WTC11 (cell line): ENCODE data around the gene FHL5. TPM values are rescaled to one million over a fixed set of nuclear protein-coding genes. Genes with fewer than 3 reads are reported as not detected.

Experiments used
- ATAC-seq: fragments of 200-7000 bp; cut with Tn5 transposase; 2 replicates; pipeline ENCODE4 v1.10.0; 2021; ENCODE audit warnings: mild to moderate bottlenecking, moderate library complexity
- Bru-seq: library from RNA; stranded (reverse); fragments of 400-500 nt; gene quantifications from one replicate; lab custom pipeline; 2021; lab: Mats Ljungman, UMichigan
- CTCF ChIA-PET: fragments of 300-600 bp; sonication (Branson Sonifier 250); formaldehyde crosslinking; loops from one replicate; lab custom pipeline; 2021; ENCODE audit warnings: antibody characterized with exemption; lab: Charles Lee
- POLR2A ChIA-PET: fragments of 350-600 bp; sonication (Branson Sonifier 250); formaldehyde crosslinking; loops from one replicate; lab custom pipeline; 2021; ENCODE audit warnings: antibody characterized with exemption; lab: Charles Lee
- DNase-seq: peaks from one replicate; pipeline ENCODE4 v3.0.0; 2021; ENCODE audit warnings: low spot score
- H3K27ac Mint-ChIP-seq: 2 replicates; pipeline ENCODE4 v1.8.0; 2021; ENCODE audit warnings: mixed read lengths
- H3K27me3 Mint-ChIP-seq: 2 replicates; pipeline ENCODE4 v1.8.0; 2021; ENCODE audit warnings: low read depth, mild to moderate bottlenecking, moderate library complexity, mixed read lengths
- H3K36me3 Mint-ChIP-seq: 2 replicates; pipeline ENCODE4 v1.8.0; 2021; ENCODE audit warnings: mixed read lengths
- H3K4me1 Mint-ChIP-seq: 2 replicates; pipeline ENCODE4 v1.8.0; 2022; ENCODE audit warnings: mixed read lengths
- H3K4me3 Mint-ChIP-seq: 2 replicates; pipeline ENCODE4 v1.8.0; 2021; ENCODE audit warnings: mild to moderate bottlenecking, moderate library complexity, mixed read lengths
- H3K9me3 Mint-ChIP-seq: 2 replicates; pipeline ENCODE4 v1.8.0; 2021; ENCODE audit warnings: mixed read lengths
- ATF6 ChIP-seq: sonication (generic); formaldehyde crosslinking; IDR thresholded peaks from 2 replicates; pipeline ENCODE4 v1.8.1; 2023; ENCODE audit warnings: mild to moderate bottlenecking, missing genetic modification reagents
- CTCF ChIP-seq: fragments of 200-600 bp; IDR thresholded peaks from 2 replicates; pipeline ENCODE4 v1.8.0; 2022; ENCODE audit warnings: antibody characterized with exemption
- EMX1 ChIP-seq: fragments of 250-450 bp; sonication (Bioruptor Pico); IDR thresholded peaks from 2 replicates; pipeline ENCODE4 v1.8.0; 2021; ENCODE audit warnings: mild to moderate bottlenecking
- FOXP1 ChIP-seq: sonication (generic); formaldehyde crosslinking; IDR thresholded peaks from 2 replicates; pipeline ENCODE4 v1.8.0; 2022; ENCODE audit warnings: missing genetic modification reagents, mild to moderate bottlenecking, moderate library complexity, borderline replicate concordance
- GABPB1 ChIP-seq: sonication (generic); formaldehyde crosslinking; IDR thresholded peaks from 2 replicates; pipeline ENCODE4 v1.8.1; 2023; ENCODE audit warnings: mild to moderate bottlenecking, missing genetic modification reagents
- HMGA2 ChIP-seq: fragments of 250-450 bp; sonication (Bioruptor Pico); IDR thresholded peaks from 2 replicates; pipeline ENCODE4 v1.4.0; 2021; ENCODE audit warnings: mild to moderate bottlenecking, moderate library complexity
- NR3C1 ChIP-seq: sonication (generic); formaldehyde crosslinking; conservative IDR thresholded peaks from 2 replicates; pipeline ENCODE4 v1.8.1; 2023; ENCODE audit warnings: low read depth, mild to moderate bottlenecking, missing genetic modification reagents
- PREB ChIP-seq: sonication (generic); formaldehyde crosslinking; IDR thresholded peaks from 2 replicates; pipeline ENCODE4 v1.8.1; 2022; ENCODE audit warnings: mild to moderate bottlenecking, missing genetic modification reagents, moderate library complexity, borderline replicate concordance
- PRRX2 ChIP-seq: fragments of 250-450 bp; sonication (Bioruptor Pico); IDR thresholded peaks from 2 replicates; pipeline ENCODE4 v1.8.0; 2021; ENCODE audit warnings: mild to moderate bottlenecking
- SMAD4 ChIP-seq: sonication (generic); formaldehyde crosslinking; IDR thresholded peaks from 2 replicates; pipeline ENCODE4 v1.8.0; 2022; ENCODE audit warnings: mild to moderate bottlenecking, missing genetic modification reagents
- SOX15 ChIP-seq: fragments of 250-450 bp; sonication (Bioruptor Pico); IDR thresholded peaks from 2 replicates; pipeline ENCODE4 v1.9.0; 2021; ENCODE audit warnings: mild to moderate bottlenecking
- ZNF138 ChIP-seq: sonication (generic); formaldehyde crosslinking; conservative IDR thresholded peaks from 2 replicates; pipeline ENCODE4 v1.8.1; 2022; ENCODE audit warnings: mild to moderate bottlenecking, moderate library complexity, missing genetic modification reagents
- ZNF232 ChIP-seq: sonication (generic); formaldehyde crosslinking; IDR thresholded peaks from 2 replicates; pipeline ENCODE4 v1.8.0; 2022; ENCODE audit warnings: mild to moderate bottlenecking, missing genetic modification reagents
- ZNF396 ChIP-seq: fragments of 250-450 bp; sonication (Bioruptor Pico); IDR thresholded peaks from 2 replicates; pipeline ENCODE4 v1.8.0; 2021; ENCODE audit warnings: mild to moderate bottlenecking, moderate library complexity, borderline replicate concordance
- ZNF423 ChIP-seq: fragments of 250-450 bp; sonication (Bioruptor Pico); IDR thresholded peaks from 2 replicates; pipeline ENCODE4 v2.1.2; 2022; ENCODE audit warnings: mild to moderate bottlenecking, moderate library complexity
- ZNF532 ChIP-seq: fragments of 250-450 bp; sonication (Bioruptor Pico); IDR thresholded peaks from 2 replicates; pipeline ENCODE4 v1.9.0; 2021; ENCODE audit warnings: mild to moderate bottlenecking, borderline replicate concordance
- ZNF671 ChIP-seq: fragments of 250-450 bp; sonication (Bioruptor Pico); IDR thresholded peaks from 2 replicates; pipeline ENCODE4 v1.8.0; 2021; ENCODE audit warnings: mild to moderate bottlenecking
- ZSCAN18 ChIP-seq: fragments of 250-450 bp; sonication (Bioruptor Pico); IDR thresholded peaks from 2 replicates; pipeline ENCODE4 v2.1.2; 2022; ENCODE audit warnings: mild to moderate bottlenecking, moderate library complexity
- long read RNA-seq, 3 experiments: library from RNA in 1 of 3; library from capped mRNA in 1 of 3; library from polyadenylated mRNA in 1 of 3; unstranded in 2 of 3; stranded (forward) in 1 of 3; transcript quantifications; one replicate each; pipeline ENCODE4 v2.0.0, GENCODE V29; 2021
- total RNA-seq: library from RNA; stranded (reverse); gene quantifications from 3 replicates; pipeline ENCODE4 v1.2.3, GENCODE V29; 2021

Gene FHL5
- total RNA-seq (not detected in 3 replicates), Bru-seq, nascent RNA (not detected)
- long read RNA-seq, experiment 1 = 0 reads
- long read RNA-seq, experiment 2 = 0 reads
- long read RNA-seq, experiment 3 = 0 reads

- H3K36me3 Mint-ChIP-seq = no peaks in the 10 kb centered on the region
- H3K4me3 Mint-ChIP-seq = no peak within 1 kb of the TSS
- CTCF ChIA-PET = no interaction called here
- no peak for DNase-seq
- no peaks in the 10 kb centered on the region for H3K27me3 Mint-ChIP-seq
- TF ChIP-seq ZSCAN18 (CRISPR knock-in tag) (no peak), ZNF232 (CRISPR knock-in tag) (no peak)
- TF ChIP-seq, all 79 proteins: peak for 0
- H3K4me1 Mint-ChIP-seq = peaks cover 15% of the 10 kb centered on the region
- H3K27ac Mint-ChIP-seq = no peak within 1 kb of the TSS
- ATAC-seq = no peak
- POLR2A ChIA-PET = no interaction called here
- H3K9me3 Mint-ChIP-seq = 0 out of 2 replicates have a peak, but pooled peaks cover 7% of the 10 kb centered on the region
Observed at GRCh38 chr6:96562886-96563285, at the start of gene FHL5. FHL5 (plus strand) TSS chr6:96563128; CDS start chr6:96603614, 40,486 bp downstream.

GRCh38 chr6:96520171-96521115 is 42.5 kb upstream of the FHL5 start:
- Mint-ChIP-seq H3K36me3 (no peaks in the 10 kb centered on the region; the same call in 1 of the 2 replicates), H3K4me1 (peaks cover 23% of the 10 kb centered on the region), H3K9me3 (no peaks in the 10 kb centered on the region), H3K4me3 (peak overlapping the region; percentile 99), H3K27ac (peak overlapping the region; percentile 87), H3K27me3 (no peaks in the 10 kb centered on the region)
- ChIA-PET CTCF (interaction anchor here (1.5 kb wide), 1 partner anchor 24 kb away, joined by 3 read pairs; no protein-coding TSS in a partner anchor), POLR2A (no interaction called here)
- ATAC-seq (peak; percentile 25), DNase-seq (peak; percentile 11)
- 0 out of 2 replicates have a peak, but pooled peaks have one; percentile 39 for TF ChIP-seq PRRX2 (CRISPR knock-in tag)
- TF ChIP-seq FOXP1 (CRISPR knock-in tag) = no peak
- no peak for TF ChIP-seq ZNF671 (CRISPR knock-in tag)
- no peak for TF ChIP-seq HMGA2
- peak; percentile 87; the same call in 1 of the 2 replicates for TF ChIP-seq ZNF532 (CRISPR knock-in tag)
- no peak for TF ChIP-seq NR3C1
- TF ChIP-seq ZNF396 = peak; percentile 54; the same call in 1 of the 2 replicates
- TF ChIP-seq GABPB1 = no peak
- peak; percentile 44; the same call in 1 of the 2 replicates for TF ChIP-seq EMX1 (CRISPR knock-in tag)
- TF ChIP-seq ZNF423 = 0 out of 2 replicates have a peak, but pooled peaks have one; percentile 13
- TF ChIP-seq ZNF138 (CRISPR knock-in tag) = no peak

- H3K4me3 Mint-ChIP-seq = peak overlapping the region; percentile 99
- H3K36me3 Mint-ChIP-seq = no peaks in the 10 kb centered on the region; the same call in 1 of the 2 replicates
- POLR2A ChIA-PET = no interaction called here
- ATAC-seq (peak; percentile 7), DNase-seq (no peak)
- H3K9me3 Mint-ChIP-seq = no peaks in the 10 kb centered on the region
- peaks cover 23% of the 10 kb centered on the region for H3K4me1 Mint-ChIP-seq
- CTCF ChIA-PET = no interaction called here
- H3K27me3 Mint-ChIP-seq = no peaks in the 10 kb centered on the region
- peak overlapping the region; percentile 99 for H3K27ac Mint-ChIP-seq
- no peak for TF ChIP-seq CTCF
- TF ChIP-seq SOX15 (CRISPR knock-in tag) = no peak
- TF ChIP-seq ATF6 = no peak
- no peak for TF ChIP-seq SMAD4 (CRISPR knock-in tag)
- TF ChIP-seq PREB (CRISPR knock-in tag) = no peak
Observed at GRCh38 chr6:96521306-96521643, 41.7 kb upstream of the FHL5 start.
